ENCODE results near the gene STOX2.

- TF ChIP-seq ELF4 (IDR thresholded peaks at IDR 0.05) (no peak), ZNF384 (IDR thresholded peaks at IDR 0.05) (no peak), LEF1 (IDR thresholded peaks at IDR 0.05; ENCODE audit: borderline replicate concordance) (no peak), SP1 (IDR thresholded peaks at IDR 0.05) (no peak), BHLHE40 (IDR thresholded peaks at IDR 0.05; ENCODE audit: borderline replicate concordance) (no peak), HDGF (IDR thresholded peaks at IDR 0.05; ENCODE audit: borderline replicate concordance) (no peak), SUZ12 (IDR thresholded peaks at IDR 0.05) (no peak), FOXM1 (IDR thresholded peaks at IDR 0.05; ENCODE audit: borderline replicate concordance) (no peak), FOXK2 (IDR thresholded peaks at IDR 0.05) (no peak), FOXA1 (IDR thresholded peaks at IDR 0.05) (no peak), ARNT (IDR thresholded peaks at IDR 0.05) (no peak), TARDBP (IDR thresholded peaks at IDR 0.05) (no peak), NFRKB (IDR thresholded peaks at IDR 0.05) (no peak)
Observed at GRCh38 chr4:184016759-184017668, 111.9 kb downstream of the STOX2 start.

Measured in HEK293T (cell line).